GM13977 (cell line): Measurements from ENCODE around the gene POP4.

ENCODE experiments used
- DNase-seq: peaks from one replicate; pipeline ENCODE4 v3.0.0; 2012; ENCODE audit warnings: low spot score
- in situ Hi-C: fragments of 300-500 bp; cut with MboI; formaldehyde crosslinking; loops from one replicate; pipeline ENCODE4 v1.12.0; 2022; ENCODE audit warnings: low sequenced_read_pairs, low pct_unique_long_range_greater_than_20kb, mixed read lengths, inconsistent platforms; ENCODE audit not compliant: unreplicated experiment
- TF ChIP-seq, protein P1 (sequence below): IDR thresholded peaks from 2 replicates; pipeline ENCODE4 v1.5.1; 2012; ENCODE audit warnings: mild to moderate bottlenecking, control low read depth; ENCODE audit not compliant: insufficient read depth; ENCODE audit errors: extremely low read depth, missing control alignments

Gene POP4

DNA sequence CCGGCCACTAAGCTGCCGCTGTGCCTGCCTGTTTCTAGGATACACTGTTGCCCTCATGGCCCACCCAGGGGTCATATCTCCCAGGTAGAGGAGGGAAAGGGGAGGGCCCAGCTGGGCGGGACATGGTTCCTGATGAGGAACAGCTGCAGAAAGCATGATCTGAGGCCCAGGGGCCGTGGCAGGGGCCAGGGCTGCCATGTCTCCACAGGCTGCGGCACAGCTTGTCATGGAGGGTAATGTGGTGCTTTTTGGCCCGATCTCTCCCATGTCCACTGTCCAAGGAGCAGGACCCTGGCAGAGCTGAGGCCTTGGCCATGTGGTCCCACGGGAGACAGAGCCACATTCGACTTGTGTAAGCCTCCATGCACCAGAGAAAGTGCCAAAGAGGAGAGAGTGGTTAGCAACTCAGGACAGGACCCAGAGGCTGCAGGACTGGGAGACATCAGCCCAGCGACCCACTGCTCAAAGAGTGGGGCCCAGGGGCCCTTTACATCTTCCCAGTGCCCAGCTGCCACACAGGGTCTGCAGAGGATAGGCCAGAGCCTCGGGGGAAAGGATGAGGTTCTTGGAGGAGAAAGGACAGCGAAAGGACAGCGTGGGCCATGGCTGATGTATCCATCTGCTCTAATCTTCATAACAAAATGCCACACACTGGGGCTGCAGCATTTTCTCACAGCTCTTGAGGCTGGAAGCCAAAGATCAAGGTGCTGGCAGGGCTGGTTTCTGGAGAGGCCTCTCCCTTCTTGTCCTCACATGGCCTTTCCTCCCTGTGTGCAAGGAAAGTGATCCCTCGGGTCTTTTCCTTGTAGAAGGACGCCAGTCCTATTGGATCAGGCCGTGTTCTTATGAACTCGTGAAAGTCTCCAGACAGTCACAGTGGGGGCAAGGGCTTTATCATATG lies 11.5 kb downstream of the POP4 start:
- in situ Hi-C loops = no loop called here
- TF ChIP-seq, protein P1, sequence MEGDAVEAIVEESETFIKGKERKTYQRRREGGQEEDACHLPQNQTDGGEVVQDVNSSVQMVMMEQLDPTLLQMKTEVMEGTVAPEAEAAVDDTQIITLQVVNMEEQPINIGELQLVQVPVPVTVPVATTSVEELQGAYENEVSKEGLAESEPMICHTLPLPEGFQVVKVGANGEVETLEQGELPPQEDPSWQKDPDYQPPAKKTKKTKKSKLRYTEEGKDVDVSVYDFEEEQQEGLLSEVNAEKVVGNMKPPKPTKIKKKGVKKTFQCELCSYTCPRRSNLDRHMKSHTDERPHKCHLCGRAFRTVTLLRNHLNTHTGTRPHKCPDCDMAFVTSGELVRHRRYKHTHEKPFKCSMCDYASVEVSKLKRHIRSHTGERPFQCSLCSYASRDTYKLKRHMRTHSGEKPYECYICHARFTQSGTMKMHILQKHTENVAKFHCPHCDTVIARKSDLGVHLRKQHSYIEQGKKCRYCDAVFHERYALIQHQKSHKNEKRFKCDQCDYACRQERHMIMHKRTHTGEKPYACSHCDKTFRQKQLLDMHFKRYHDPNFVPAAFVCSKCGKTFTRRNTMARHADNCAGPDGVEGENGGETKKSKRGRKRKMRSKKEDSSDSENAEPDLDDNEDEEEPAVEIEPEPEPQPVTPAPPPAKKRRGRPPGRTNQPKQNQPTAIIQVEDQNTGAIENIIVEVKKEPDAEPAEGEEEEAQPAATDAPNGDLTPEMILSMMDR = no peak
- no peak for DNase-seq

DNA sequence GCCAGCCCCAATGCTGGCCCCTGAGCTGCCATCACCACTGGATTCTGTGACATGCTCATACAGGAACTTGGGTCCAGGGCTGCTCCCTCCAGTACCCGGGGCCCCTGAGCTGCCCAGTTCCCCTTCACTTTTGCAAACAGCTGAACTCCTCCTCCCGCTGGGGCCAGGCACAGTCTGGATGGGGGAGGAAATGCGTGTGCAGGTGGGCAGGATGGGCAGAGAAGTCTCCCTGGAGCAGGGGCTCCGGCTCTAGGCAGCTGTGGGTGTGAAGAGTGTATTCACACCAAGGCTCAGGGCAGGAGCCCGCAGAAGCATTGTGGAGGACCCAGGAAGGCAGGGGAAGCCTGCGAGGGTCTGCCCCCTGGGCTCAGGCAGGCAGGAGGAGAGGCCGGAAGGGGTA lies 12.4 kb downstream of the POP4 start:
- no peak for DNase-seq
- TF ChIP-seq, protein P1 = no peak
- in situ Hi-C loops = no loop called here

DNA sequence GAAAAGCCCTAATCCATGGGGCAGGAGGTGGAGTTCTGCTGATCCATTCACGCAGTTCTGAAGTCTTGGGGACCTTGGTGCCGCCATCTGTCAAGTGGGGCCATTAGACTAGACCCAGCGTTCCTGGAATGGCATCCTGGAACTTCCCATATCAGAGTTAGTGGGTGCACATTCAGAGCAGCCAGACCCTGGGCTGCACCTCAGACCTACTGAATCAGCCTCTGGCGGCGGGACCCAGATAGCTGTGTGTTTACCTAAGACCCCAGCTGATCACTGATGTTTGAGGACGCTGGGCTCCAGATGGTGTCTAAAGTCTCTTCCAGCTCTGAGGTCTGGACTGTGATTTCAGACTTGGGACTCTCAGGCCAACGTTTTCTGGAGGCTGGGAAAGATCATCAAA lies 12.8 kb downstream of the POP4 start:
- in situ Hi-C loops = no loop called here
- DNase-seq = no peak
- TF ChIP-seq, protein P1 = no peak

DNA sequence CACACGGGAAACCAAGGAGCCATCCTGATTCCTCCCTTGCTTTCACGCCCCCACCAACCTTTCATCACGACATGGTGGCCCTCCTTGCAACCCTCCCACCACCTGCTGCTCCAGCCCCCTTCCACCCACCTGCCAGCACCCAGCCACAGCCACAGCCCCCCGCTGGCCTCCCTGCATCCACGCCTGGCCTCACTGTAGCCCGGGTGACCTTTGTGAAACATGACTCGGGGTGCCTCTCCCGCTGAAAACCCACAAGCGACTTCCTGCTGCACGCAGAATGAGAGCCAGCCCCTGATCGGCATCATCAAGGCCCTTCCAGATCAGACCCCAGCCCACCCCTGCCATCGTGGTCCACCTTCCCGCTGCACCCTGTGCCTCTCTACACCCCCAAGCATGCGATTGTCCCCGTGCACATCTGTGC lies 14.9 kb downstream of the POP4 start:
- TF ChIP-seq, protein P1 = no peak

DNA sequence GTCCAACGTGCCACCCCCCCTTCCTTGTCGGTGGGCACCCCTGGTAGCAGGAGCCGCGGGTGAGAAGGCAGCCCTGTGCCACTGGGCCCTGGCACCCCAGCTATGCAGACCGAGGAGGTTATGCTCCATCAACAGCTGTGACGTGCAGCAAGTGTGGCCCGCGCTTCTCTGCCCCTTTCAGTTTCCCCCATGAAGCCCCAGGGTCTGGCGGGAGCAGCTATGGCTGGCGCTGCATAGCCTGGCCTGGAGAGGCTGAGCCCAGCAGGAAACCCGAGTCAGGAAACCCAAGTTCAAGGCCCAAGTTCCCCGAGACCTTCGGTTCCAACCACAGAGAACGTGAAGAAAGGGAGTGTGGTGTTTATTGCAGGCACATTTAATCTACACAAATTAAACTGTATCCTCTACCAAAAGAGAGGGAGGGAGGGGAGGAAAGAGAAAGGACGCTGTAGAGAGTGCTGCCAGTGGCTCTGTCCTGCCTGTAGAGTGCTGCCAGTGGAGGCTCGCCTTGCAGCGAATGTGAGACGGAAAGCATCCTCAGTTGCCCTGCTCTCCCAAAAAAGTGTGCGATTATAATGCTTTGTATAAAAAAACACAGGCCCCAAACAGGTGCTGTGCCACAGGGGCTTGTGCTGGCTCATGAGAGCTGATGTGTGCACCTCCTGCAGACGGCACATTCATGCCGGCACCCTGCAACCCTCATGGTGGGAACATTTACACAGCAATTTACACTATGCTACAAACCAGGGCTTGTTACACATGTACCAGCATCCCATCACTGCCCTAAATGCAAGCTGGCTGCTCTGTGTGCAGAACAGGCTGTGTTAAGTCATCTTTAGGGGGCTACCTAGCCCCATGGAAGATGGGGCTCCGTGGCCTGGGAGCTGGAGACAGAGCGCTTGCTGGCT lies 16.3 kb downstream of the POP4 start:
- in situ Hi-C loops = no loop called here
- TF ChIP-seq, protein P1 = no peak
- DNase-seq = no peak

More for the DNA sequence above, 14.9 kb downstream of the POP4 start:
- in situ Hi-C loops = no loop called here
- no peak for DNase-seq

DNA sequence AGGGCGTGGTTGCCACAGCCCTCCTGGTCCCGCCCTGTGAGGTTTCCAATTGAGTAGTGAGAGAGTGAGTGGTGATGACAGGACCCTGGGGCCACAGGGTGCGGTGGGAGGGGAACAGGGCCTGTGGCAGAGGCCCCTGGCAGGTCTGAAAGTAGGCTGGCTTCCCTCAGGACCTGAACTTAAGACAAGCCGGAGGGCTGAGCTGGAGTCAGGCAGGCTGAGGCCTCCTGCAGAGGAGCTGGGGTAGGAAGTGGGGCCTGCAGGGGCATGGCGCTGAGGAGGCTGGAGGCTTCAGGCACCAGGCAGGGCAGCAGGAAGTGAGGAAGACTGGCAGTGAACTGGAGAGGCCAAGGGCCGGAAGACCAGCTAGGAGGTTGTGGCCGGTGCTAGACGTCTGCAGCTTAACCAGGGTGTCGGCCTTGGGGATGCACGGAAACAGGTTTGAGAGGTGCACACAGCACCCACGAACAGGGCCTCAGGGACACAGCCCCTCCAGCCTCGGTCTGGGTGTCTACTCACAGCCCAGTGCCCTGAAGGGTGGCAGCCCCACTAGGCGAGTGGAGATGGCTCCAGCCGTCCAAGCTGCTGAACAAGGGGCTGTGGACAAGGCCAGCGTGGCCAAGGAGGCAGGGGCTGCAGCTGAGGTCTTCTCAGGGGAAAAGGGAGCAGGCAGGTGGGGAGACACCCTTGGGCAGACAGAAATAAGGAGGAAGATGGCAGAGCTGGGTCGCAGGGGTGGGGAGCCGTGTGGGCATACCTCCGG lies 17.8 kb downstream of the POP4 start:
- TF ChIP-seq, protein P1 = no peak
- no peak for DNase-seq
- in situ Hi-C loops = no loop called here
